HG03575 (cell line): ENCODE measurements around the gene SLC25A42.
"Not testable (repeated sequence)": the region's sequence is repeated elsewhere in the genome, so short reads cannot be mapped to it uniquely, and the experiment has no call there.

ENCODE experiments used
- ATAC-seq: cut with Tn5 transposase; IDR thresholded peaks from one replicate; pipeline ENCODE4 v1.9.1; 2021; ENCODE audit not compliant: unreplicated experiment, insufficient number of reproducible peaks, low FRiP score; ENCODE audit errors: extremely low read depth

SLC25A42 gene

DNA sequence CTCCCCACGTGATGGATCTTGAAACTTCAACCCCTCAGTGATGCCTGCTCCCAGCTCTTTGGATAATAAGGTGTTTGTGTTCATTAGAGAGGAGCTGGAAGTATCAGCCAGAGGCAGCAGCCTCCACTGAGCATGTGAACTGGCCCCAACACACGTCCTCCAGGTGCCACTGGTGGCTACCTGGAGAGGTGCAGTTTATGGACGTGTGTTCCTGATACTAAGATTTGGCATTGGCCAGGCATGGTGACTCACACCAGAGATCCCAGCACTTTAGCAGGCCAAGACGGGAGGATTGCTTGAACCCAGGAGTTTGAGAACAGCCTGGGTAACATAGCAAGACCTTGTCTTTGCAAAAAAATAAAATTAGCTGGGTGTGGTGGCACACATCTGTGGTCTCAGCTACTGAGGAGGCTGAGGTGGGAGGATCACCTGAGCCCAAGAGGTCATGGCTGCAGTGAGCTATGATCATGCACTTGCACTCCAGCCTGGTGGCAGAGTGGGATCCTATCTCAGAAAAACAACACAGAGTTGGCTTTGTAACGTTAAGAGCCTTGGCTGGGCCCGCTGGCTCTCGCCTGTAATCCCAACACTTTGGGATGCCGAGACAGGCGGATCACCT lies 34.4 kb downstream of the SLC25A42 start:
- ATAC-seq: no peak

DNA sequence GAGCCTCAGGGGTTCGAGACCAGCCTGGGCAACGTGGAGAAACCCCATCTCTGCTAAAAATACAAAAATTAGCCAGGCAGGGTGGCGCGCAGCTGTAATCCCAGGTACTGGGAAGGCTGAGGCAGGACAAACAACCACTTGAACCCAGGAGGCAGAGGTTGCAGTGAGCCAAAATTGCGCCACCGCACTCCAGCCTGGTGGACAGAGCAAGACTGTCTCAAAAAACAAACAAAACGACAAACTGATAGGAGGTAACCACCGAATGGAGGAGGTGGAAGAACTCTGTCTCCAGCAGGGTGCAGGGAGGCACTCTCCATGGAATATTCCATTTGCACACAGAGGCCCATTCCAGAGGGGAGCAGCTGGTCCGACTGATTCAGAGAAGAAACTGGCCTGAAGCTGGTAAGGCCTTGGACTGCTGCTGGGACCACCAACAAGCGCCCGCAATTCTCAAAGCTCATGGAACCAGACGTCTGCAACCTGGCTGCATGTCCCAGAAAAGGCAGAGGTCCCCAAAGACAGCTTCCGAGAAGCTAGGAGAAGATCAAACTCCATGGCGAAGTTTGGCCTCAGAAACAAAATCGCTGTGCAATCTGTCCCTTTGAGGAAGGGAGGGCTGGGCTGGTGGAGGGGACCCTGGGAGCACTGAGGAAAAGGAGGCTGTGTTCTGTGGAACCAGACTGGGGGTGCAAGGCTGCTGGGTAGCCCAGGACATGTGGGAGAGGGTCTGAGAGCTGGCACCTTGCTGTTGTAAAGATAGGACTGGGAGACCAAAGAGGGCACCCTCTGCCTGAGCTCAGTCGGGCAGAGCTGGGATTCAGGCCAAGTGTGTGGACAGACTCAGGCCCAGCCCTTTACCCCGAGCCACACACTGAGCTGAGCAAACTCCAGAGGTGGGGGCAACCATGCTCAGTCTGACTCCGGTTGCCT lies 35.2 kb downstream of the SLC25A42 start:
- ATAC-seq: no peak

DNA sequence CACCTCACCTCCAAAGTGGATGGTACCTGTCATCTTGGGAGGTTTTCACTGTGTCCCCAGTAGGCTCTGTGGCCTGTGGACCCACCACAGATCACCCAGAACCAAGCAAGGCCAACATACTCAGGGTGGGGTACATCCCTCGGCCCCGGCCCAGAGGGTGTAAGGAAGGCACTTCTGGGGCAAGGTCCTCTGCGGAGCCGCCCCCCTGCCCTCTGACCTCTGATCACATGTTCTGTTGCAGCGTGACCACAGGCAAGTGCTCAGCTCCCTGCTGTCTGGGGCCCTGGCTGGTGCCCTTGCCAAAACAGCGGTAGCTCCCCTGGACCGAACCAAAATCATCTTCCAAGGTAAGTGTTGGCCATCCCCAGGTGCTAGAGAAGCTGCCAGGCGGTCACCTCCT lies 37.7 kb downstream of the SLC25A42 start:
- no peak for ATAC-seq

DNA sequence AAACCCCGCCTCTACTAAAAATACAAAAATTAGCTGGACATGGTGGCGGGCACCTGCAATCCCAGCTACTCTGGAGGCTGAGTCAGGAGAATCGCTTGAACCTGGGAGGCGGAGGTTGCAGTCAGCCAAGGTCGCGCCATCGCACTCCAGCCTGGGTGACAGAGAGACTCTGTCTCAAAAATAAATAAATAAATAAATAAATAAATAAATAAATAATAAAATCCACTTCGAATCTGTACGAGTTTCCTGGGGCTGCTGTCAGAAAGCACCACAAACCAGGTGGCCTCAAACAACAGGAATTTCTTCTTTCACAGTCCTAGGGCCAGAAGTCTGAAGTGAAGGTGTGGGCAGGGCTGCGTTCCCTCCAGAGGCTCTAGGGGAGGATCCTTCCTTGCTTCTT lies 38.8 kb downstream of the SLC25A42 start:
- ATAC-seq: not testable (repeated sequence)

DNA sequence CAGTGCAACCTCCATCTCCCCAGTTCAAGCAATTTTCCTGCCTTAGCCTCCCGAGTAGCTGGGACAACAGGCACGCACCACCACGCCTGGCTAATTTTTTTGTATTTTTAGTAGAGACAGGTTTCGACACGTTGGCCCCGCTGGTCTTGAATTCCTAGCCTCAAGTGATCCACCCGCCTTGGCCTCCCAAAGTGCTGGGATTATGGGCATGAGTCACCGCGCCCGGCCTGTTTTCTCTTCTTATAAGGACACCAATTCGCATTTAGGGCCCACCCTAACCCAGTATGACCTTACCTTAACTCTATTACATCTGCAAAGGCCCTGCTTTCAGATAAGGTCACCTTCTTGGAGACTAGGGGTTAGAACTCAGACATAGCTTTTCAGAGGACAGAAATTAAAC lies 39.4 kb downstream of the SLC25A42 start:
- ATAC-seq: no peak

DNA sequence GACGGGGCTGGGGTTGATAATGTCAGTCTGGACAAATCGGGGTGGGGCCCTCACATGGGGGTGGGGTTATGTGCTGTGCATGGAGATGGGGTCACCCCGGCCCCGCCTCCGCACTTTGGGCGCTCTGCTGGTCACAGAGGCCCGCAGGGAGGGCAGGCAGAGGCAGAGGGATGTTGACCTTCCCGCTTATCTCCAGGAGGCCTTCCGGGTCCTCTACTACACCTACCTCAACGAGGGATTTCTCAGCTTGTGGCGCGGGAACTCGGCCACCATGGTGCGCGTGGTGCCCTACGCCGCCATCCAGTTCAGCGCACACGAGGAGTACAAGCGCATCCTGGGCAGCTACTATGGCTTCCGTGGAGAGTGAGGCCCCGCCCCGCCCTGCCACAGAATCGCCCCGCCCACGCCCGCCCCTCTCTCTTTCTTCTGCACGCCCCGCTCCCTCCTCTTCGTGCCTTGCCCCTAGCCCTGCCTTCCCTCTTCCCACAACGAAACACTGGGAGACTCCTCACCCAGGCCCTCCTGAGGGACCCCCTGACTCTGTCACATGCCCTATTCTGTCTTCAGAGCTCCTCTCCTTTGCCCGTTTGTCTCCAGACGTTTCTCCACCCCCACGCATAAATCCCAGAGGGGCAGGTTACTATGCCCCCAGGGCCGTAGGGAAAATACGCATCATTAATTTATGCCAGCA lies 41.7 kb downstream of the SLC25A42 start:
- no peak for ATAC-seq

DNA sequence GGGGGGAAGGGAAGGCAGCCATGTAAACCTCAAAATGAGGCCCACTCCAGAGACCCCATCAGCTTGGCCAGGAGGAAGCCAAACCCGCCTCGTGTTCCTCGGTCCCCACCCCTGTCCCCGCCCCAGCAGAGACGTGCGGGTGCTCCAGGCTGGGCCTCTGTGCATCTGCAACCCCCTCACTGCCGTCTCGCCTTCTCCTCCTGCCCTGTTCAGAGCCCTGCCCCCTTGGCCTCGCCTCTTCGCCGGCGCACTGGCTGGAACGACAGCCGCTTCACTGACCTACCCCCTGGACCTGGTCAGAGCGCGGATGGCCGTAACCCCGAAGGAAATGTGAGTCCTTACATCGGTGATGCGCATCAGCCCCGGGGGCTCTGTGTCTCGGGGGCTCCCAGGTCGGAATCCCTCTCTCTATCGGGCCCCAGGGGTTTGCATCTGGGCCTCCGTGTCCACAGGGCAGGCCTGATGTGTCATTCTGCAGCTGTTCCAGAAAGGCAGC lies 42.3 kb downstream of the SLC25A42 start:
- ATAC-seq: no peak

DNA sequence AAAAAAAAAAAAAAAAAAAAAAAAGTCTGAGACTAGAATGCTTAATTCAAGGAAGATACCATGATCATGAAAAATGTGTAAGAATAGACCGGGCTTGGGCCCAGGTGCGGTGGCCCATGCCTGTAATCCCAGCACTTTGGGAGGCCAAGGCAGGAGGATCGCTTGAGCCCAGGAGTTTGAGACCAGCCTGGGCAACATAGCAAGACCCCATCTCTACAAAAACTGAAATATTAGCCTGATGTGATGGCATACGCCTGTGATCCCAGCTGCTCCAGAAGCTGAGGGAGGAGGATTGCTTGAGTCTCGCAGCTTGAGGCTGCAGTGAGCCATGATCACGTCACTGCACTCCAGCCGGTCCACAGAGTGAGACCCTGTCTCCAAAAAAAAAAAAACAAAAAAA lies 43.1 kb downstream of the SLC25A42 start:
- ATAC-seq: not testable (repeated sequence)

DNA sequence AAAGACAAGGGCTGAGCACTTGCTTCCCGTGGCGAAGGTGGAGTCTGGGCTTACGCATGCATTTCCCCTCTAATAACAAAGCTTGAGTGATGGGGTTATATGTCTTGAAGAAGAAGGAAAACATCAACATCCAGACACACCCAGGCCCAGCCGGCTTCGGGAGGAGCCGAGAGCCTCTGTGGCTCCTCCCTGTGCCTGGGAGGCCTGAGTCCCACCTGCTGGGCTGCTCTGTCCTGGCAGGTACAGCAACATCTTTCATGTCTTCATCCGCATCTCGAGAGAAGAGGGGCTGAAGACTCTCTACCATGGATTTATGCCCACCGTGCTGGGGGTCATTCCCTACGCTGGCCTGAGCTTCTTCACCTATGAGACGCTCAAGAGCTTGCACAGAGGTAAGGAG lies 43.9 kb downstream of the SLC25A42 start:
- no peak for ATAC-seq

DNA sequence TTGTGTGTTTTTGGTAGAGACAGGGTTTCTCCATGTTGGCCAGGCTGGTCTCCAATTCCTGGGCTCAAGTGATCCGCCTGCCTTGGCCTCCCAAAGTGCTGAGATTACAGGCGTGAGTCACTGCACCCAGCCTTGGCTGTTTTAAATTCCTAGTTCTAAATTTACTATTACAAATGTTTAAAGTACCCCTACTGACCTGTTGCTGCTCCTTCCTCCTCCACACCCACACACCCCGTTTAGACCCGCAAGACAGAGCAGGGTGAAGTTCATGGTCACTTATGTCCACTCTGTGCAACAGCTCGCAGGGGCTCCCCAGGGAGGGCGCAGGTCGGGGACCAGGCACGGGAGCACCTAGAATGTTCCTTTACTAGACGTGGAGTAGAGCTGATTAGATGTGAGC lies 45.8 kb downstream of the SLC25A42 start:
- no peak for ATAC-seq

DNA sequence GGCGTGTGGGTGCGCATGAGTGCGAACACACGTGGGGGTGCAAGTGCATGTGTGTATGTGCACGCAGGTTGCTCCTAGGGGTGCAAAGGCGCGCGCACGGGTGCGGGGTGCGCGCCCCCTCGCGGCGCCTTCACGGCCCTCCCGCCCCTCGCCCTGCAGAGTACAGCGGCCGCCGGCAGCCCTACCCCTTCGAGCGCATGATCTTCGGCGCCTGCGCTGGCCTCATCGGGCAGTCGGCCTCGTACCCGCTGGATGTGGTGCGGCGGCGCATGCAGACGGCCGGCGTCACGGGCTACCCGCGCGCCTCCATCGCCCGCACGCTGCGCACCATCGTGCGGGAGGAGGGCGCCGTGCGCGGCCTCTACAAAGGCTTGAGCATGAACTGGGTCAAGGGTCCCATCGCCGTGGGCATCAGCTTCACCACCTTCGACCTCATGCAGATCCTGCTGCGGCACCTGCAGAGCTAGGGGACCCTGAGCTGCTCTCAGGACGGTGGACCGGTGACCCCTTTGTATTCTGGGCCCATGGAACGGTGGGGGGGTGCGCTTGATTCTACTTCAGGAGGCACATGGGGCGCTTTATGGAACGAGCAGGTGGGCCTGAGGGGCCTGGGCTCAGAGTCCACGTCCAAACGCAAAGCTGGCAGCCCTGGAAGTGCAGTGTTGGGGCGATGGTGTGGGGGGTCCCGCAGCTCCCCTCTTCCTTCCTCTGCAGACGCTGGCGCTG lies 46.8 kb downstream of the SLC25A42 start:
- no peak for ATAC-seq

DNA sequence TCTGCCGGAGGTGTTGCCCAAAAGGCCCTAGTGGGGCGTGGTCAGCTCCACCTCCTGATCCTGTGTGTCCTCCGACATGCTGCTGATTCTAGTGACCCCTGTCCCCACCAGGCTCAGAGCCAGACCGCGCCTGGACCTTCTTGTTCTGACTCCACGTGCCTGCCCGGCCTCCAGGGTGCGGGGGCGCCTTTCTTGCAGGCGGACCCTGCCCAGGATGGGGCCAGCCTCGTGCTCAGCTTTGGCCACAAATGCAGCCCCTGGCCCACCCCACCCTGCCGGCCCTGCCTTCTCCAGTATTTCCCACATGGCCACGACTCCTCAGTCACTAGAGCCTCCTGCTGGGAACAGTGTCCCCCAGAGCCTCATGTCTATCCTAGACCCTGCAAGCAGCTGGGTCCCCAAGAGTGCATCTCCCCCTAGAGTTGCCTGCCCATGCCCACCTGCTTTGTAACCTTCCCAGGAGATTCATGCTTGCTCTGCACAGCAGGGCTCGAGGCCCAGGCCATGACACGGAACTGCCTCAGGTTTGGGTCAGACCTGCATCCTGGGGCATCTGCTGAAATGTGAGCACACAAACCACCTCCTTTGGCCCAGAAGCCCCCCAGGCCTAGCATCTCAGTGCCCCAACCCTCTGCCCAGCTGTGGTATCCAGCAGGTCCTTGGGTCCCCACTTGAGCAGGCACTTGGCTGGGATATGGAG lies 47.5 kb downstream of the SLC25A42 start:
- no peak for ATAC-seq

DNA sequence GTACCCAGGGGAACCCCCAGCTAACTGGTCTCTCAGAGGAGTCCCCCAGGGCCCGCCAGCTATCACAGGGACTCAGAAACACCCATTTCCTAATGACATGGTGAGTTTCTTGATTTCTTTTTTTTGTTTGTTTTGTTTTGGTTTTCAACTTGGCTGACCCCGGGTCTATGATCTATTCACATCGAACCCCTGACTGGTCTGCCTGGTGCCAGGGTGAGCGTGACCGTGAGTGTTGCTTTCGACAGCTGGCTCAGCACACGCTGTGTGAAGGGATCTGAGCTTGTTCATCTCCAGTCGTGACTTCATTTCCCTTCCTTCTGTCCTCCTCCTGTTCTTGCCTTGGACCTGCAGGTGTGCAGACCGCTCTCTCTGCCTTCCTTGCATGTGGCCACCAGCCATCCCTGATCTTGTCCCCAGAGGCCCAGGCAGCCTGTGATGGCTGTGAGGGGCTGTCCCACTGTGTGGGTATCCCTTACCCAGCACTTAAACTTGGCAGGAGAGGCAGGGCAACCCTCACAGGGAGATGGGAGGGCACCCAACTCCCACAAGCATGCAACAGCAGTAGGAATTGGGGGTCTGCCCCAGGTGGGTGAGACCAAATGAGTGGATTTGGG lies 48.3 kb downstream of the SLC25A42 start:
- ATAC-seq: no peak

DNA sequence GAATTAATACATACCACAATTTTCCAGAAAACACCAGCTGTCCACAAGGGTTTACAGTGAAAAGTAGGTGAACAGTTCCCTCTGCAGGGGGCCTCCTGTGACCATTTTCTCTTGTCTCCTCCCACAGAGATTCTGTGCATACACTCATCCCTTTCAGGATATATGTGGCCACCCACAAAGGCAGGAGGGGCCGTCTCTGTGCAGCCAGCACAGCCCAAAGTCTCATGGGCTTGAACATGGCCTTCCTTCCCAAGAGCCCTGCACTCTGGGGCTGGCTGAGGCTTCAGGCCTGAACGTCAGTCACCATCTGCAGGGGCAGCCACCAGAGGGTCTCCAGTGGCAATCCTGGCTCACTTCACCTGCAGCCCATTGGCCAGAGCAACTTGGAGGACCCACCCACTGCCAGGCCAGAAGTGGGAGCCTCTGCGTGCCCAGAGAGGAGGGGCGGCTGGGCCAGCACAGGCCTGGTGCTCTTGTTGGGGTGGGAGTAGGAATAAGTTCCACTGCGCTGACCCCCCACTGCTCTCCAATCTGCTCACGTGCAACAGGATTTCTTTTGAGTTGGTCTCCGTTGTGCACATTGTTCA lies 49.3 kb downstream of the SLC25A42 start:
- ATAC-seq: no peak

DNA sequence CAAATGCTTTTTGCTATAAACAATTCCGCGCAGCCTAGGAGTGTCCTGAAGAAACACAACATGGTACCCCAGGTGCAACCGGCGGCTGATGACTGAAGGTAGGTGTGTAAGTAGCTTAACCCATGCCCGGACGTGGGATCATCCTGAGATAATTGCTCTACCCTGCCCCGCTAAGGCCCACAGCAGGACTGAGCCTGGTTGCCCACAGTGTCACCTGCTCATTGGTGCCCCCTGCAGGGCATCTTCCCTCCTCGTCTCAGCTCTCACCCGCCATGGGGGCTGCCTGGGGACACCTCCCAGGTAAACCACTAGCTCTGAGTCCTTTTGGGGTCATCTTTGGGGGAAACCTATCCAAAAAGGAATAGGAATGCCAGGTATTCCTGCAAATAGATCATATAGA lies 52.2 kb downstream of the SLC25A42 start:
- no peak for ATAC-seq

DNA sequence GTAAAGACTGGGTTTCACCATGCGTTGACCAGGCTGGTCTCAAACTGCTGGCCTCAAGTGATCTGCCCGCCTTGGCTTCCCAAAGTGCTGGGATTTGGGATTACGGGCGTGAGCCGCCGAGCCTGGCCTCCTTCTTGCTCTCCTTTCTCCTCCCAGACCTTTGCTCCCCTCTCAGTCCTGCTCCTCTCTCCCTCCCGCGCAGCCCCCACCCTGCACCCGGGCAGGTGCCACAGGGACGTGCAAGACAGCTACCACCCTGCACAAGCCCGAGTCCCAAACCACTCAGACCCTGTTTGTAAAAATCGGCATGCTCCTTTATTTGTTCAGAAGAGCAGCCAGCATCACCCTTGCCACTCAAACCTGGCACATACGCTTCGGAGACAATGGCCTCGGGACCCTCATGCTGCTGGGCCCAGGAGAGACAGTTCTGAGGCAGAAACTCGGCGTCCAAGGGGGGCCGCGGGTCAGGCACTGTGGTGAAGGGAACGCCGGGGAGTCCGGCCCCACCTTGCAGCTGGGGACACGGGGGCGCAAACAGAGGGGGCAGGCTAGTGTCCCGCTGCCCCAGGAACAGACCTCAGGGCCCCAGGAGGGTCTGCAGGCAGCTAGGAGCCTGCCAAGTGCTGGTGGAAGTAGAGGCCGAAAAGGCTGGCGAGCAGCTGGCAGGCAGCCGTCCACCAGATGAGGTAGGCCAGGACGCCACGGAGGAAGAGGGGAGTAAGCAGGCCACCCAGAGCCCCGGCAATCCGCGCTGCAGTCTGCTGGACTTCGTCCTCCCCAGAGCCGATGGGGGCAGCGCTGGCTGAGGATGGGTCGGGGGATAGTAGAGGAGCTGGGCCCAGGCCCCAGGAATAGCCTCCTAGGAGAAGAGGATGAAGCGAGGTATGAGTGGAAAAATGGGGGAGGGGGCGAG lies 55.8 kb downstream of the SLC25A42 start:
- ATAC-seq: no peak
